Measurements from ENCODE around the gene SLC25A29.

The SLC25A29 gene

DNA sequence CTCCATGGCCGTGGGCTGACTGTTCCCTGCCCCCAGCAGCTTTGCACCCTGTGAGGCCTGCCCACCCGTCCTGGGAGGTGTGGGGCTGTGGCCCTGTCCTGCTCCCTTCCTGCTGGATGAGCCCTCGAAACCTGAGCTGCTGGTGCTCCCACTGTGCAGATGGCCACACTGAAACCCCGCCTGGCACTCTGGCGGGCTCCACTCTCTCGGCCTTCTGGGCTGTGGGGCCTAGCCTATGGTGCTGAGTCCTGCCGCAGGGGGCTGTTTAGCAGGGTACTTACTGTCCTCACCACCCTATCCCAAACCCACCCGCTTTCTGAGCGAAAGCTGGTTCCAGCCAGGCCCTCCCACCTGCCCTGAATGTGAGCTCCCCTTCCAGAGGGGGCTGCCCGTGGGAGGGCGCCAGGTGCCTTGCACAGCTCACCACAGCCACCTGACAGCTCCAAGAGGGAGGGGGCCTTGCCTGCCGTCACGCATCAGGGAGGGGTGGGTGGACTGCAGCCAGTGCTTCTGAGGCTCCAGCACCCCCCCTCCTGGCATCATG is 24.2 kb upstream of the SLC25A29 start:
- DNase-seq = no peak

GRCh38 chr14:100330007-100330344 is 23.7 kb upstream of the SLC25A29 start:
- no peak for DNase-seq

DNA sequence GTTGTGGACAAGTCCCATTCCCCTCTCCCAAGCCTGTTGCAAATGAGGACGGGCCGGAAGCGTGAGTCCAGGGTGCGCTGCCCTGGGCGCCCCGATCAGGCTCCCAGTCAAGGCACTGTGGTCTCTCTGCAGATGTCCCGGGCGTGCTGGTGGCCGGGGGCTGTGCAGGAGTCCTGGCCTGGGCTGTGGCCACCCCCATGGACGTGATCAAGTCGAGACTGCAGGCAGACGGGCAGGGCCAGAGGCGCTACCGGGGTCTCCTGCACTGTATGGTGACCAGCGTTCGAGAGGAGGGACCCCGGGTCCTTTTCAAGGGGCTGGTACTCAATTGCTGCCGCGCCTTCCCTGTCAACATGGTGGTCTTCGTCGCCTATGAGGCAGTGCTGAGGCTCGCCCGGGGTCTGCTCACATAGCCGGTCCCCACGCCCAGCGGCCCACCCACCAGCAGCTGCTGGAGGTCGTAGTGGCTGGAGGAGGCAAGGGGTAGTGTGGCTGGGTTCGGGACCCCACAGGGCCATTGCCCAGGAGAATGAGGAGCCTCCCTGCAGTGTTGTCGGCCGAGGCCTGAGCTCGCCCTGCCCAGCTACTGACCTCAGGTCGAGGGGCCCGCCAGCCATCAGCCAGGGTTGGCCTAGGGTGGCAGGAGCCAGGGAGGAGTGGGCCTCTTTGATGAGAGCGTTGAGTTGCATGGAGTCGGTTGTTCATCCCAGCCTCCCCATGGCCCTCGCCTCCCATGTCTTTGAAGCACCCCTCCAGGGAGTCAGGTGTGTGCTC is 23.2 kb upstream of the SLC25A29 start:
- no peak for DNase-seq

GRCh38 chr14:100328495-100329163 is 22.4 kb upstream of the SLC25A29 start:
- no peak for DNase-seq

DNA sequence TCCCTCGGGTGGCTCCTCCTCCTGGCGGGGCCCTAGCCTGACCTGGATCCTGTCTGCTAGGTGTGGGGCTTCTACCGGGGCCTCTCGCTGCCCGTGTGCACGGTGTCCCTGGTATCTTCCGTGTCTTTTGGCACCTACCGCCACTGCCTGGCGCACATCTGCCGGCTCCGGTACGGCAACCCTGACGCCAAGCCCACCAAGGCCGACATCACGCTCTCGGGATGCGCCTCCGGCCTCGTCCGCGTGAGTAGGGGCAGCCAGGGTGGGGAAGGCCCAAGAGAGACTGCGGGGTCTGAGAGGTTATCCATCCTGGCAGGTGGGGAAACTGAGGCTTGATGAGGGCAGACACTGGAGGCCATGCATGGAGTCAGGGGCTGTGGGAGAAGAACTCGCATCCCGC is 20.9 kb upstream of the SLC25A29 start:
- no peak for DNase-seq

GRCh38 chr14:100325958-100326357 is 19.7 kb upstream of the SLC25A29 start:
- no peak for DNase-seq

- no peak for DNase-seq
Observed at GRCh38 chr14:100325231-100325632, 19.0 kb upstream of the SLC25A29 start.

GRCh38 chr14:100323942-100324307 is 17.7 kb upstream of the SLC25A29 start:
- no peak for DNase-seq

DNA sequence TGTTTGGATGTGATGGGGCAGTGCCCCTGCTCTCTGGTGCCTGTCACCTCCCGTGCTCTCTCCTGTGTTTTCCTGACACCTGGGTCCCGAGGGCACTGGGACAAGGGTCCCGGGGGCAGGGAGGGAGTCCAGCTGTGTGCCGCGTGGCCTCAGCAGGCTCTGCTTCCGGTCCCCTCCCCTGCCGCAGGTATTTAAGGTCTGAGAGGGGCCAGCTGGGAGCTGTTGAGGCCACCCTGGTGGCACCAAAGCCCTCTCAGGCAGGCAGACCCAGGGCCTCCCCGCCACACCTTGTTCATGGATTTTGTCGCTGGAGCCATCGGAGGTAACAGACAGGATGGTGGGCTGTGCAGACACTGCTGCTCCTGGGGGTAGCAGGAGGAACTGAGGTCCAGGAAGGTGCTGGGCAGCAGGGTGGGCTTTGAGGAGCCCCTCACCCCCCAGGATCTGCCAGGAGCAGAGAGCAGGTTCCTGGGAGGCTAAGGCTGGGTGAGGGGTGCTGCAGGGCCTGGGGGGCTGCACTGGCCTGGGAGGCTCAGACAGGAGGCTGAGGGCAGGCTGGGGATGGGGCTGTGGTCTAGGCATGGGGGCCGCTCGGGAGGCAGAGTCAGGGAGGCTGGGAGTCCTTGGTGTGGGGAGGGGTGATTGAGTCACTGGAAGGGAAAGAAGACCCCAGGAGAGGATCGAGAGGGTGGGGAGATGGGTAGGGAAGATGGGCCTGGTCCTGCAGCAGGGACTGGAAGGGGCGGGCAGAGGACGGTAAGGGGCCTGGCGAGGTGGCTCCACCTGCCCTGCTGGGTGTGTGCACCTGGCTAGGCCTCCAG is 17.1 kb upstream of the SLC25A29 start, which contains the start of gene SLC25A47:
TSS of gene SLC25A47 (plus strand) at position 219 of the 821 bp plus-strand sequence. CDS start at position 295, 76 bp downstream.
- no peak for DNase-seq

DNA sequence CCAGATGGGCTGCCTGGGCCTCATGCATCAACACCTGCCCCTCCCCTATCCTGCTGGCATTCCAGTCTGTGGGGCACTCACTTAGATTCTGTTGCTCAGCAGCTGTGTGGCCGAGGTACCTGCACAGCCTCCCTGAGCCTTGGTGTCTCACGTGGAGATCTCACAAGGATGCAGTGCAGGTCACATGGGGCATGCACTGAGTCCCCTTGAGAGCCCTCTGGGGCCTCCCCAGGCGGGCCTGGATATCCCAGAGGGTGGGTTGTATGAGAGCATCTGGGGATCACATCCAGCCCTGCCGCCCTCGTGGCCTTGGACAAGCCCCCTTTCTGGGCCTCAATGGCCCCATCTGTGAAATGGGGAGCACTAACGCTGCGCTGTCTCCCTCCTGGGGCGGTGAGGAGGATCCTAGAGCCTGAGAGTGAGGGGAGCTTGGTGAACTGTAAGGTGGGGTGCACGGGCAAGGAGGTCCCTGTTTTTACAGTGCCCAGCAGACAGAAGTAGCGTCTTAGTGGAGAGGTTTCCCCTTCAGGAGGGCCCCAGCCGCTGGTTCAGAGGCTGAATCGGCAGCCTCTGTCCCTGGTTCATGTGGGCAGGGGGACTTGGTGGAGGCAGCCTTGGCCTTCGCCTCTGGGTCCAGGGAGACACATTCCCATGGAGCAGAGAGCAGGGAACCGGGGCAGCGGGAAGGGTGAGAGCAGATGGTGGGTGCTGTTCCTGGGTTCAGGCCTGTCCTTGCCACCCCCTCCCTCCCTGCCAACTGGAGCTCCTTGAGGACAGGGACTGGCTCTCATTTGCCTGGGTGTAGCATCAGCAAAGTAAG is 16.1 kb upstream of the SLC25A29 start:
- no peak for DNase-seq

DNA sequence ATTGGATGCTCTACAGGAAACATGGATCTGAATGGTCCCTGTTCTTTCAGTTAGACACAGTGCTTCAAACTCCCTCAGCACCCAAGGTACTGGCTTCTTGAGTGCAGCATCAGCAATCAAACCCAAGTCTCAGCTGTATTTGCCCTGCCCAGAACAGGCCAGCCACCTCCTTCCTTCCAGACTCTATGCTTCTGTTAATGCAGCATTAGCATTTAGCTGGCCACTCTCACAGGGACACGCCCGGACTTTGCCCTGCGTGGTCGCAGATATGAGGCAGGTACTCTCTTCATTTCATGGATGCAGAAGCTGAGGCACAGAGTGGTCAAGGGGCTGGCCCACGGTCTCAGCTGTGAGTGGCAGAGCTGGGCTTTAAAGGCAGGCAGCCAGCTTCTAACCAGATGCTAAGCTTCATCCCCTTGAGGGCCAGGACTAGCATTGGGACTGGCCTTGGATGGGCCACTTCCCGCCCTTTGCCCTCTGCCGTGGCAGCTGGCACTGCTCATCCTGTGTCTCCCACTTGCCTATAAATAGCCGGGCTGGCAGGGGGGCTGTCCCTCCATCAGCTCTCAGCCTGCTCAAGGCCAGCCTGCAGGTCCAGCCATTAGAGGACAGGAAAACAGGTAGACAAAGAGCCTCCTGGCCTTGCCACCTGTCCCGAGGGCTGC is 15.4 kb upstream of the SLC25A29 start:
- no peak for DNase-seq

- DNase-seq = no peak
Observed at GRCh38 chr14:100320157-100320856, 14.1 kb upstream of the SLC25A29 start.

GRCh38 chr14:100317912-100318808 is 11.9 kb upstream of the SLC25A29 start:
- peak; percentile 86 for DNase-seq

DNA sequence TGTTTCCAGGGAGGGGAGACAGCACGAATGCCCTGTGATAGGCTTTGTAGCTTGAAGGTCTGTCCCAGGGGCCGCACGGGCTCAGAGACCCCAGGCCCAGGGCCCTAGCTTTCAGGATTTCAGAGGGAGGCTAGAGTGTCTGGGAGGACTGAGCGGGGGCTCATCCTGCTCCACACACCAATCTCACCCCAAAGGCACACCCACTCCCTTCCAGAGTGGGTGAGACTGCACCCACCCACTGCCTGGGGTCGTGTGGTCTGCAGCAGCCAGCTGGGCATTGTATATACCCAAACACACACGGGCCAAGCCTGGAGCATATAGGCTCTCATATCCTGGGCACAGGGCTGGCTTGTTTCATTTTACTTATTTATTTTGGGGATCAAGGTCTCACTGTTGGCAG is 11.1 kb upstream of the SLC25A29 start:
- no peak for DNase-seq

- no peak for DNase-seq
Observed at GRCh38 chr14:100314724-100315123, 8.5 kb upstream of the SLC25A29 start.

- no peak for DNase-seq
Observed at GRCh38 chr14:100313464-100314230, 7.4 kb upstream of the SLC25A29 start.

GRCh38 chr14:100312877-100313400 is 6.7 kb upstream of the SLC25A29 start:
- no peak for DNase-seq

- peak; percentile 77 for DNase-seq
Observed at GRCh38 chr14:100312110-100312876, 6.0 kb upstream of the SLC25A29 start.
